Pancreas (tissue), 10 donors: Measurements from ENCODE around the gene ME3. TPM values are rescaled to one million over a fixed set of nuclear protein-coding genes. Genes with fewer than 3 reads are reported as not detected.

Source experiments
- ATAC-seq, 4 donors: fragments of 200-7000 bp; cut with Tn5 transposase; one replicate each; pipeline versions ENCODE4 v1.8.0 to v1.9.1; 2020; ENCODE audit warnings: mild to moderate bottlenecking in 4 of 4, moderate library complexity in 4 of 4
- DNase-seq, 6 donors: peaks; one replicate each; pipeline ENCODE4 v3.0.0-alpha.2; 2020
- FAIRE-seq: peaks from 2 replicates; lab custom pipeline; 2012; peaks lifted over from hg19 to GRCh38; lab: Jason Lieb, UNC
- H3K27ac ChIP-seq, 4 donors: fragments of 200-600 bp; sonication (generic); 1 replicate in 3 of 4; 2 replicates in 1 of 4; pipeline versions ENCODE4 v1.5.0 to v1.8.0; 2020
- H3K27me3 ChIP-seq, 4 donors: fragments of 200-600 bp; one replicate each; pipeline ENCODE4 v1.8.0; 2021
- H3K36me3 ChIP-seq, 3 donors: fragments of 200-600 bp; sonication (generic) in 1 of 3; one replicate each; pipeline versions ENCODE4 v1.5.0 to v1.8.0; 2020 to 2021
- H3K4me1 ChIP-seq, 3 donors: fragments of 200-600 bp; one replicate each; pipeline ENCODE4 v1.8.0; 2021
- H3K4me3 ChIP-seq, 4 donors: fragments of 200-600 bp; sonication (generic) in 2 of 4; one replicate each; pipeline versions ENCODE4 v1.5.0 to v1.8.0; 2020 to 2021
- H3K9me3 ChIP-seq, 4 donors: fragments of 200-600 bp; one replicate each; pipeline ENCODE4 v1.8.0; 2021
- WGBS, 2 donors: extraction: QIAGEN DNeasy Blood & Tissue Kit; methylation state at CpG; one replicate each; pipeline ENCODE4 v1.1.7; 2013; 5-methylcytosine and 5-hydroxymethylcytosine counted together
- intact Hi-C, 3 donors: fragments of 100-400 bp; cut with DNase I; formaldehyde crosslinking; loops; one replicate each; pipeline versions ENCODE4 v1.11.1 to v1.14.2; 2022
- polyA plus RNA-seq, 2 donors: library from polyadenylated mRNA; stranded (reverse); fragments of 200-250 nt; gene quantifications; one replicate each; pipeline ENCODE4 v1.2.3, GENCODE V29; 2013
- total RNA-seq, 6 donors: library from RNA; stranded (reverse); fragmentation: NEBNext Ultra II Directional in 4 of 6; extraction: Animal tissue kit (Norgen Biotek cat#: 25700) in 4 of 6; gene quantifications; one replicate each; pipeline versions ENCODE4 v1.2.1 to v1.2.4, GENCODE V29; 2021 to 2023
- TF ChIP-seq, protein P1 (sequence below), 4 donors: fragments of 200-600 bp; sonication (generic) in 3 of 4; IDR thresholded peaks; one replicate each; pipeline versions ENCODE4 v1.5.0 to v1.8.0; 2021; ENCODE audit warnings: antibody characterized with exemption in 4 of 4
- donor health status: healthy with polysubstance abuse.
- donor health status: DM: no; HTN: no; CAD: no; lungs with moderate emphysema.
- donor health status: DM: no; HTN: no; CAD: no.
- donor health status: control.
- donor health status: control.
- donor health status: Bipolar disorder and iron deficiency.
- donor health status: DM: yes; HTN: yes; CAD: no.
- donor health status: DM: no; HTN: no; CAD: no.
- donor health status: DM: no; HTN: no; CAD: no.
- donor health status: DM: yes; HTN: yes; CAD: no.

The ME3 gene
- total and polyA plus RNA-seq, 8 donors, result 6.5 to 38.8 (median 13.2) TPM

DNA sequence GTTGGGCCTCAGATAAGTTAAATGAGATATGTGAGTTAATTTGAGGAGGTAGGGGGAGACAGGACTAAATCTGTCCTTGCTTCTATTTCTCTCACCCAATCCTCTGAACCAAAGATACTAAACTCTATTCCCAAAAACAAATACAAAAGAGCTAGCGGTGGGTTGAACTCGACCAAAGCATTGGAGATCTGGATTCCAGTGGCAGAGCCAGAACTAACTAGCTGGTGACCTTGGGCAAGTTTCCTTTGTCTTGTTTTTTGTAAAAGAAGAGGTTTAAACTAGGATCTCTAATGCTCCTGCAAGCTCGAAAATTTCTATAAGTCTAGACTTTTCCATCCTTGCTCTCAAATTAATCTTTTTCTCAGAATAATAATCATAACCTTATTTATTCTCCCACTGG, 1.5 kb downstream of the ME3 start:
- no peaks in the 10 kb centered on the region for H3K36me3 ChIP-seq
- 6 to 8% methylated on average over 3 of the region's 3 CpGs for WGBS, 2 donors
- peak in 1 of 6 donors; percentile 35 for DNase-seq
- peak overlapping the region in 3 of 4 donors; percentile 68 to 88 (median 78) for H3K4me3 ChIP-seq
- peak overlapping the region in 3 of 4 donors; percentile 66 to 89 (median 88) for H3K27ac ChIP-seq
- intact Hi-C loops, result loop anchor here in 1 of 3 donors (5.0 kb wide), 1 partner anchor 131 kb away; the partner anchor contains the start of gene PRSS23
- H3K9me3 ChIP-seq, result no peaks in the 10 kb centered on the region
- no peak for FAIRE-seq
- TF ChIP-seq, protein P1, sequence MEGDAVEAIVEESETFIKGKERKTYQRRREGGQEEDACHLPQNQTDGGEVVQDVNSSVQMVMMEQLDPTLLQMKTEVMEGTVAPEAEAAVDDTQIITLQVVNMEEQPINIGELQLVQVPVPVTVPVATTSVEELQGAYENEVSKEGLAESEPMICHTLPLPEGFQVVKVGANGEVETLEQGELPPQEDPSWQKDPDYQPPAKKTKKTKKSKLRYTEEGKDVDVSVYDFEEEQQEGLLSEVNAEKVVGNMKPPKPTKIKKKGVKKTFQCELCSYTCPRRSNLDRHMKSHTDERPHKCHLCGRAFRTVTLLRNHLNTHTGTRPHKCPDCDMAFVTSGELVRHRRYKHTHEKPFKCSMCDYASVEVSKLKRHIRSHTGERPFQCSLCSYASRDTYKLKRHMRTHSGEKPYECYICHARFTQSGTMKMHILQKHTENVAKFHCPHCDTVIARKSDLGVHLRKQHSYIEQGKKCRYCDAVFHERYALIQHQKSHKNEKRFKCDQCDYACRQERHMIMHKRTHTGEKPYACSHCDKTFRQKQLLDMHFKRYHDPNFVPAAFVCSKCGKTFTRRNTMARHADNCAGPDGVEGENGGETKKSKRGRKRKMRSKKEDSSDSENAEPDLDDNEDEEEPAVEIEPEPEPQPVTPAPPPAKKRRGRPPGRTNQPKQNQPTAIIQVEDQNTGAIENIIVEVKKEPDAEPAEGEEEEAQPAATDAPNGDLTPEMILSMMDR (IDR thresholded peaks at IDR 0.05), result no peak
- no peaks in the 10 kb centered on the region for H3K27me3 ChIP-seq
- peak in 1 of 4 donors; percentile 14 for ATAC-seq
- peaks cover 0 to 14% (median 6%) of the 10 kb centered on the region in 3 donors for H3K4me1 ChIP-seq

DNA sequence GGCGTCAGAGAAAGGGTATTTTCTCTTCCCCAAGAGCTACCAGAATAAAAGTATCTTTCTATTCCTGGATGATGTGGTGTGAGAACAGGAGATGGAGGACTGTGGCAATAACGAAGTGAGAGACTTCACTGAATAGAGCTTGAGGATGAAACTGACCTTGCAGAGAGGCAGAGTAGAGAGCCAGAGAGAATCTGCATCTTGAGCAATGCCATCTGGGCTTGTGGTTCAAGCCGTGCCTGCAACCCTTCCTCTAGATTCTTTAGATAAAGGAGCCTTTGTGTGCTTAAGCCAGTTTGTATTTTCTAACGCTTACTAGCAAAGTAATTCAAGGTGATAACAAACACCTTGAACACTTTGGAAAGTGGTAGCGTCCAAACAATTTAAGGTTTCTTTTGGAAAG, 2.2 kb downstream of the ME3 start:
- FAIRE-seq (no peak), DNase-seq (no peak), ATAC-seq (no peak)
- intact Hi-C loops, result loop anchor here in 1 of 3 donors (5.0 kb wide), 1 partner anchor 132 kb away; the partner anchor contains the start of gene PRSS23
- TF ChIP-seq, protein P1 (IDR thresholded peaks at IDR 0.05), result no peak
- Histone ChIP-seq H3K36me3 (no peaks in the 10 kb centered on the region), H3K27ac (no peak overlapping the region), H3K27me3 (no peaks in the 10 kb centered on the region), H3K9me3 (no peaks in the 10 kb centered on the region), H3K4me1 (peaks cover 0 to 14% (median 6%) of the 10 kb centered on the region in 3 donors), H3K4me3 (no peak overlapping the region)
- WGBS, 2 donors, result 37 to 50% methylated on average over 5 of the region's 5 CpGs

DNA sequence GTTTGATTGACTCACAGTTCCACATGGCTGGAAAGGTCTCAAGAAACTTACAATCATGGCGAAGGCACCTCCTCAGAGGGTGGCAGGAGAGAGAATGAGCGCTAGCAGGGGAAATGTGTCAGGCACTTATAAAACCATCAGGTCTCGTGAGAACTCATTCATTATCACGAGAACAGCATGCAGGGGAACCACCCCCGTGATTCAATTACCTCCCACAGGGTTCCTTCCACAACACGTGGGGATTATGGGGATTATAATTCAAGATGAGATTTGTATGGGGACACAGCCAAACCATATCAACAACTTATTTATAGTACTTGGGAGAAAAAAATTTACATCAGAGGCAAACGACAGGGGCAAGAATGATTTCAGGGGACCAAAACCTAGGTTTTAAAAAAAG, 3.0 kb downstream of the ME3 start:
- Histone ChIP-seq H3K9me3 (no peaks in the 10 kb centered on the region), H3K27me3 (no peaks in the 10 kb centered on the region), H3K4me1 (peaks cover 0 to 14% (median 6%) of the 10 kb centered on the region in 3 donors), H3K36me3 (no peaks in the 10 kb centered on the region), H3K27ac (no peak overlapping the region), H3K4me3 (no peak overlapping the region)
- intact Hi-C loops, result no loop called here
- FAIRE-seq (no peak), DNase-seq (no peak), ATAC-seq (no peak)
- WGBS, 2 donors, result 53 to 64% methylated on average over 7 of the region's 7 CpGs
- TF ChIP-seq, protein P1 (IDR thresholded peaks at IDR 0.05), result no peak

DNA sequence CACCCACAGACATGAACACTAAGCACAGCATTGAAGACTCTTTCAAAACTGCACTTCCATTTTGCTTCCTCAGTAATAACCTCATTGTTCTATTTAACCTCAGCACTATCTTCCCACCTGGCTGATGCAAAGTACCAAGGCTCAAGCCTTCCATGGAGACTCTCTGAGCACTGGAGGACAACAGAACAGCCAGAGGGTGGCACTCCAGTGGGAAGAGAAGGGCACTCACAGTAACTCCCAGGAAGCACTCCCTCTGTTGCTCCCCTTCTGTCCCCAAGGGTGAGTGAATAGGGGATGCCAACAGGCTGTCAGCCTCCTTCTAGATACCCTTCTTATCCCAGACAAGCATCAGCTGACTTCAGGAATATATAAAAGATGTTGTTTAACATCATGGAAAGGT, 3.5 kb downstream of the ME3 start:
- peaks cover 0 to 14% (median 6%) of the 10 kb centered on the region in 3 donors for H3K4me1 ChIP-seq
- no peaks in the 10 kb centered on the region for H3K36me3 ChIP-seq
- FAIRE-seq (no peak), DNase-seq (no peak), ATAC-seq (no peak)
- no peak overlapping the region for H3K27ac ChIP-seq
- no peak overlapping the region for H3K4me3 ChIP-seq
- intact Hi-C loops, result no loop called here
- TF ChIP-seq, protein P1 (IDR thresholded peaks at IDR 0.05), result no peak
- no peaks in the 10 kb centered on the region for H3K9me3 ChIP-seq
- no peaks in the 10 kb centered on the region for H3K27me3 ChIP-seq

DNA sequence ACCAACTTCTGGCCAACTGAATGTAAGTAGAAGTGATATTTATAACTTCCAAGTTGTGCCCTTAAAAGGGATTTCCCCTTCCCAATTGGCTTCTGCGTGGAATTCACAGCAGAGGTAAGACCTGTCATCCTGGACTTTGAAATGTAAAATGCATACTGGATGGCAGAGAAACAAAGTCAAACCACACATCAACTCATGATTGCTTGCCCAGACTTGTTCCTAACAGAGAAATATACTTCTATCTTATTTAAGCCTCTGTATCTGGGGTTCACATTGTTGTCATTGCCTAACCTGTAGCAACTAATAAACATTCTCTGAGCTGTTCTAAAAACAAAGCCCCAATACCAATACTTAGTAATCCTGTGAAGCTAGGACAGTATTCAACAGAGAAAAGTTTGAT, 6.2 kb downstream of the ME3 start:
- TF ChIP-seq, protein P1 (IDR thresholded peaks at IDR 0.05), result no peak
- intact Hi-C loops, result no loop called here
- Histone ChIP-seq H3K9me3 (no peaks in the 10 kb centered on the region), H3K4me1 (peaks cover 0 to 10% (median 6%) of the 10 kb centered on the region in 3 donors), H3K4me3 (no peak overlapping the region), H3K27ac (no peak overlapping the region), H3K36me3 (no peaks in the 10 kb centered on the region), H3K27me3 (no peaks in the 10 kb centered on the region)
- ATAC-seq (no peak), FAIRE-seq (no peak), DNase-seq (no peak)
- WGBS, 2 donors, result 61 to 79% methylated on average over 1 of the region's 1 CpG
